GM12878 (cell line): Measurements from ENCODE around the gene BORCS8.
"Not testable (repeated sequence)": the region's sequence is repeated elsewhere in the genome, so short reads cannot be mapped to it uniquely, and the experiment has no call there.

Source experiments
- CTCF ChIP-seq, 3 experiments: IDR thresholded peaks in 2 of 3; conservative IDR thresholded peaks in 1 of 3; 2 replicates each; pipeline ENCODE4 v1.5.1; 2011; ENCODE audit warnings: low read depth in 3 of 3, low read length in 3 of 3, mild to moderate bottlenecking in 3 of 3, control low read depth in 2 of 3, moderate library complexity in 2 of 3, inconsistent platforms in 1 of 3, mixed read lengths in 1 of 3; ENCODE audit not compliant: control insufficient read depth in 2 of 3, insufficient read depth in 1 of 3; ENCODE audit errors: extremely low read depth in 1 of 3
- POLR2A ChIP-seq: IDR thresholded peaks from 2 replicates; pipeline ENCODE4 v1.6.1; 2011; ENCODE audit warnings: low read depth, mild to moderate bottlenecking, low read length
- TCF12 ChIP-seq: IDR thresholded peaks from 2 replicates; pipeline ENCODE4 v1.6.1; 2011; ENCODE audit warnings: low read depth, mild to moderate bottlenecking, low read length
- TCF7 ChIP-seq: IDR thresholded peaks from 2 replicates; pipeline ENCODE4 v1.6.1; 2014; ENCODE audit warnings: antibody characterized with exemption, borderline replicate concordance

- not testable (repeated sequence) for TF ChIP-seq TCF7; TCF12; POLR2A; CTCF (IDR thresholded peaks at IDR 0.05 in 2 of 3, conservative IDR thresholded peaks at IDR 0.05 in 1 of 3; ENCODE audit: control insufficient read depth in 2 of 3, extremely low read depth in 1 of 3, insufficient read depth in 1 of 3, low read depth in 3 of 3, low read length in 3 of 3)
These were observed 29.0 kb upstream of the BORCS8 start for GRCh38 chr19:19221000-19221399.
